ENCODE data around the gene PLXNA3.
A peak's percentile ranks its signal among the peaks of the same experiment; 100 is the strongest.

The PLXNA3 gene

DNA sequence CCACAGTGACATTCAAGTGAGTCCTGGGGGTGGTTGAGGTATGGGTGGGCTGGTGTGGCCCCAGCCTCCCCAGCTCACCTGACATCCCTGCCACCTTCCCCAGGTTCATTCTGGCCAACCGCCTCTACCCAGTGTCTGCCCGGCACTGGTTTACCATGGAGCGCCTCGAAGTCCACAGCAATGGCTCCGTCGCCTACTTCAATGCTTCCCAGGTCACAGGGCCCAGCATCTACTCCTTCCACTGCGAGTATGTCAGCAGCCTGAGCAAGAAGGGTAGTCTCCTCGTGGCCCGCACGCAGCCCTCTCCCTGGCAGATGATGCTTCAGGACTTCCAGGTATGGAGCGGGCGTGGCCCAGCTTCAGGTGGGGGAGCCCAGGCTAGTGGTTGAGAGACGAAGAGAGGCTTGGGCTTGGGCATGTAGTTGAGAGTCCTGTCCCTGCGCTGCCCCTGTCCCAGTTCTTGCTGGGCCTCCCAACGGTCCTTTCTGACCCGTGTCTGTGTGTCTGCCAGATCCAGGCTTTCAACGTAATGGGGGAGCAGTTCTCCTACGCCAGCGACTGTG lies 22.8 kb upstream of the PLXNA3 start:
- no peak for DNase-seq (ENCODE audit: low read depth, low spot score)

DNA sequence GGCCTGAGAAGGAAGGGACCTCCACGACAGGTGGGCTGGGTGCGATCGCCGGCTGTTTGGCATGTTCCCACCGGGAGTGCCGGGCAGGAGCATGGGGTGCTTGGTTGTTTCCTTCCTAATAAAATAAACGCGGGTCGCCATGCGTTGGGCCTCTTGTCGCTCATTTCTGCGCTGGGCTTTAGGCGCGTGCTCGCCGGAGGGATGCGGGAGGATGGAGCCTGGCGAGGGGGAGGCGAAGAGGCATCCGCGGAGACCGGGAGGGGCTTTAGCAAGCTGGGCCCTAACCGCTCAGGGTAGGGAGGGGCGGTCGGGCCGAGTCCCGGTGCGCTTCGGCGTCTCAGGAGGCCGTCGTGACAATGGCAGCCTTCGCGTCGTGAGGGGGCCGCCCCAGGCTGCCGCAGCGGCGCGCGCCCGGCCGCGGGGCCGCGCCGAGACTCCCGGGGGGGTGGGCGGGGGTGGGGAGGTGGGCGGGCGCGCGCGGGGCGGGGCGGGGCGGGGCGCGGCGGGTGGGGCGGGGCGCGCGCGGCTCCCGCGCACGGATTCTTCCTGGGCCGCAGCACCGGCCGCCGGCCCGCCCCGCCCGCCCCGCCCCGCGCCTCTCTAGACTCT lies 21.6 kb upstream of the PLXNA3 start:
- no peak for DNase-seq (ENCODE audit: low read depth, low spot score)

DNA sequence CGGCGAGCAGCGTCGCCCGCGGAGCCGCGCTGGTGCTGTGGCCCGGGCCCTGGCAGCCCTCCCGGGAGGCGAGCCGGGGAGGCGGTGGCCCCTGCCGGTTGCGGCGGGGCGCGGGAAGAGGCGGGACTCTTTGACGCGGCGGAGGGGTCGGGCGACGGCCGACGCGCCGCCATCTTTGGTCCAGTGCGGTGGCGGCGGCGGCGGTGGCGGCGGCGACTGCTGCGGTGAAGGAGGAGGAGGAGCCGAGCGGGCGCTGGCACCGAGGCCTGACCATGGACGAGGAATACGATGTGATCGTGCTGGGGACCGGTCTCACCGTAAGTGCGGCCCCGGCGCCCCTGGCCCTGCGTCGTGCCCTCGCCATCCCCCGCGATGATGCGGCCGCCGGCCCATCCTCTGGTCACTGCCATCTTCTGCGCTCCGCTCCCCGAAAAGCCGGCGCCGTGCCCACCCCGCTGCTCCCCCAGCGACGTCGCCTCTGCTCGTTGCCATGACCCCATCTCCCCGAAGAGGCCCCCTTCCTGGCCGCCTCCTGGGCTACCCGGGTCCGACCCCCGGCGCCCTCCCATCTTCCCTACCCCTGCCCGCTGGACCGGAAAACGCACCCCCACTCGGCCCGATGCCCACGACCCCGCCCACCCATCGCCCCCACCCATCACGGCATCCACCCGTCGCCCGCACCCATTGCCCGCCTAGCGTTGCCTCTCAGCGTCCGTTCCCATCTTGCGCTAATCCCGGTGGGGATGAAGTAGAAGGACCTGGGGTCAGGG lies 20.9 kb upstream of the PLXNA3 start, which contains the start of gene GDI1:
TSS of gene GDI1 (plus strand) at position 172 of the 770 bp plus-strand sequence. CDS start at position 273, 101 bp downstream.
- no peak for DNase-seq (ENCODE audit: low read depth, low spot score)

DNA sequence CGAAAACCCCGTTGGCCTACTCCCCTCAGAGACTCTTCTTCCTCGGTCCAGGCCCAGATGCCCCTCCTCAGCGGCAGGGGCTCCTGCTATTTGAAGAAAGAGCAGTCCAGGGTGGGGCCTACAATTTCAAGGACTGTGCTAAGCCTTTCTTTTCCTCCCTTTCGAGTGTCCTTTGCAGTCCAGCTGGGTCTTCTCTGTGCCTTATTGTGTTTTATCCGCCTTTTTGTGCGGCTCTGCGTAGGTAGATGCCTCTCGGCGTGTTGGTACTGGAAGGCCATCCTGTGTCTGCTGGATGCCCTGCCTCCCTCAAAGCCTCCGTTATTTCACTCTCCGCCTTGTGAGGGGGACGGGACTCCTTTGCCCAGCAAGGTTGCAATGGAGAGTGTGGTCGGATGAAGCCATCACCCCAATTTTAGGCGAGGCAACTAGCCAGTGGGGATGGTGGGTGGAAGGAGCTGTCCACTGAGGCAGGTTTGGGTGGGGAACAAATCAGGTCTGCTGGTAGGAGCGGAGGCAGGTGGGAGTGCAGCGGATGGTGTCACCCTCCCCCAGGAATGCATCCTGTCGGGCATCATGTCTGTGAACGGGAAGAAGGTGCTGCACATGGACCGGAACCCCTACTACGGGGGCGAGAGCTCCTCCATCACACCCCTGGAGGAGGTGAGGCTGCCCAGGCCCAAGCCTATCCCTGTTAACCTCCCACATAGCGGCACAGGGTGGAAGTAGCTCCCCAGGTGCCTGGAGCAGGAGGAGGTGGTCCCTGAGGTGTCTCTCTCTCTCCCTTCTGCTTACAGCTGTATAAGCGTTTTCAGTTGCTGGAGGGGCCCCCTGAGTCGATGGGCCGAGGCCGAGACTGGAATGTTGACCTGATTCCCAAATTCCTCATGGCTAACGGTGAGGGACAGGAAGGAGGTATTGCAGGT lies 19.8 kb upstream of the PLXNA3 start:
- DNase-seq (ENCODE audit: low read depth, low spot score) = no peak

DNA sequence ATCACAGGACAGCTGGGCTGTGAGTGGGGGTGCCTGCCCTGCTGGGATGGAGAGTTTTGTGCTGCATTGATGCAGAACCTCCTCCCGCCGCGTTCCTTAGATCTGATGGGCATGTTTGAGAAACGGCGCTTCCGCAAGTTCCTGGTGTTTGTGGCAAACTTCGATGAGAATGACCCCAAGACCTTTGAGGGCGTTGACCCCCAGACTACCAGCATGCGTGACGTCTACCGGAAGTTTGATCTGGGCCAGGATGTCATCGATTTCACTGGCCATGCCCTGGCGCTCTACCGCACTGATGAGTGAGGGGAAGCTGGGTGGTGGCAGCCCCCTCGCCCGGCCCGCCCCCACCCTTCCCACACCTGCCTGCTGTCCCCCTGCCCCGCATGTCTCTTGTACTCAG lies 18.2 kb upstream of the PLXNA3 start:
- no peak for DNase-seq (ENCODE audit: low read depth, low spot score)

DNA sequence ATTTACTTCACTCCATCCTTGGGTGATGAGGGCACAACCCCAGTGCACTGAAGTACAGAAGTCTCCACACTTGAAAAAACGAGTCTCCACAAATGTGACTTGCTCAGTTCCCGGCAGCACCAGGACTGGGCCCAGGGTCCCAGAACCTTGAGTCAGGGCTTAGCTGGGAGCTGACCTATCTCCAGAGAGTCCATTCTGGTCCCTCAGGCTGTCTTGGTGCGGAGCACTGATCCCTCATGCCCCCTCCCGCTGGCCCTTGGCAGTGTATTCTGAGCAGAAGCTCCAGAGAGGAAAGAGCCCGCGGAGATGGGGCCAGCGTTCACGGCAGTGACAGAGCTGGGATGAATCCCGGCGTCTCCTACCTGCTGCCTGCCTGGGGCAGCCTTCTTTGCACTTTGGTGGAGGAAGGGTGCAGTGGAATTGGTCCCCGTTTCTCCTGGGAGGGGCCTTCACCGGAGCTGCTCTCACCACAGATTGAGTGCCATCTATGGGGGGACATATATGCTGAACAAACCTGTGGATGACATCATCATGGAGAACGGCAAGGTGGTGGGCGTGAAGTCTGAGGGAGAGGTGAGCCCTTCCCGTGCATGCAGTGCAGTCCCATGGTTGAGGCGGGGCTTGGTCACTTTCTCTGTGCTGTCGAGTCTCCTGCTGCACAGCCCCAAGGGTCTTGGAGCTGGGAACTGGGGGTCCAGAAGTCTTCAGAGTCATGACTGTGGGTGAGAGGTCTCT lies 17.3 kb upstream of the PLXNA3 start:
- DNase-seq (ENCODE audit: low read depth, low spot score) = no peak

DNA sequence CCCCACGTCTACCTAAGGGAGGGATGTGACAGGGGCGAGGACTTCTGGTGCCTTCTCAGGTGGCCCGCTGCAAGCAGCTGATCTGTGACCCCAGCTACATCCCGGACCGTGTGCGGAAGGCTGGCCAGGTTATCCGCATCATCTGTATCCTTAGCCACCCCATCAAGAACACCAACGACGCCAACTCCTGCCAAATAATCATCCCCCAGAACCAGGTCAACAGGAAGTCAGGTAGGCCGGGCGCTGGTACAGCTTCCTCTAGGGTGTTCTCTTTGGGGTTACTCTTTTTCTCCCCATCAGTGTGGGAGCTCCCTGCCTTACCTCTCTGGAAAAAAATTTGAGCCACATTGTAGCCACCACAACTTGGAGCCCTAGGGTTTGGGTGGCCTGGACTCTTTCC lies 16.5 kb upstream of the PLXNA3 start:
- no peak for DNase-seq (ENCODE audit: low read depth, low spot score)

DNA sequence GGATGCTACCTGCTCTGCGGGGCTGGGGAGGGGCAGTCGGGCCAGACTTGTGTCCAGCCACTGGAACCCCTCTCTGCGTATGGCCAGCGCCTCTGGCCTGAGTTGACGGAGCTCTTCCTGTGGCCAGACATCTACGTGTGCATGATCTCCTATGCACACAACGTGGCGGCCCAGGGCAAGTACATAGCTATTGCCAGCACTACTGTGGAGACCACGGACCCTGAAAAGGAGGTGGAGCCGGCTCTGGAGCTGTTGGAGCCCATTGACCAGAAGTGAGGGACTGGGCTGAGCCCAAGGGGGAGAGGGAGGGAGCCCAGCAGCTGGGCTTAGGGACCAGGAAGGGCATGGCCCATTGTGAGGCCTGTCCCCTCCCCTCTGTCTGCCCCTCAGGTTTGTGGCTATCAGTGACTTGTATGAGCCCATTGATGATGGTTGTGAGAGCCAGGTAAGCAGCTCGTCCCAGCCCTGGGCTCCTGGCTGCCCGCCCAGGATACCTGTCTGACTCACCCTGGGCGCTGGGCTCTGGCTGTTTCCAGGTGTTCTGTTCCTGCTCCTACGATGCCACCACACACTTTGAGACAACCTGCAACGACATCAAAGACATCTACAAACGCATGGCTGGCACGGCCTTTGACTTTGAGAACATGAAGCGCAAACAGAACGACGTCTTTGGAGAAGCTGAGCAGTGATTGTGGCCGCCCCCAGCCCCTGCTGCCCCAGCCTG lies 15.9 kb upstream of the PLXNA3 start:
- no peak for DNase-seq (ENCODE audit: low read depth, low spot score)

DNA sequence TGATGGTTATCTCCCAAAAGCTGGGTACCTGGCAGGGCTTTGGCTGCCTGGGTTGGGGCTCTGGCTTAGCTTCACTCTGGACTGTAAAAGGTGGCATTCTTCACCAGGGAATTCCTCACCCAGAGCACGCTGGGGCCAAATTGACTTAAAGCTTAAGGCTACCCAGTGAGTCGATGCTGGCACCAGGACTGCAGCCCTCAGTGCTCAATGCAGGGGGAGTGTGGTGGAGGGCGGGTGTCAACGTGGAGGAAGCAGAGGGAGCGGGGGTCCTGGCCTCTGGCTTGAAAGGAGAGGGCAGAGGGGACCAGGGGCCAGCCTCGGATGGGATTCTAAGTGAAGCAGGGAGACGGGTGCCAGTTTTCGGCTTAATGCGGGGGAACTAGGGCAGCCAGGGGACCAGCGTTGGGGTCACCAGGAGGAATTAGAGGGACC lies 14.6 kb upstream of the PLXNA3 start:
- no peak for DNase-seq (ENCODE audit: low read depth, low spot score)

DNA sequence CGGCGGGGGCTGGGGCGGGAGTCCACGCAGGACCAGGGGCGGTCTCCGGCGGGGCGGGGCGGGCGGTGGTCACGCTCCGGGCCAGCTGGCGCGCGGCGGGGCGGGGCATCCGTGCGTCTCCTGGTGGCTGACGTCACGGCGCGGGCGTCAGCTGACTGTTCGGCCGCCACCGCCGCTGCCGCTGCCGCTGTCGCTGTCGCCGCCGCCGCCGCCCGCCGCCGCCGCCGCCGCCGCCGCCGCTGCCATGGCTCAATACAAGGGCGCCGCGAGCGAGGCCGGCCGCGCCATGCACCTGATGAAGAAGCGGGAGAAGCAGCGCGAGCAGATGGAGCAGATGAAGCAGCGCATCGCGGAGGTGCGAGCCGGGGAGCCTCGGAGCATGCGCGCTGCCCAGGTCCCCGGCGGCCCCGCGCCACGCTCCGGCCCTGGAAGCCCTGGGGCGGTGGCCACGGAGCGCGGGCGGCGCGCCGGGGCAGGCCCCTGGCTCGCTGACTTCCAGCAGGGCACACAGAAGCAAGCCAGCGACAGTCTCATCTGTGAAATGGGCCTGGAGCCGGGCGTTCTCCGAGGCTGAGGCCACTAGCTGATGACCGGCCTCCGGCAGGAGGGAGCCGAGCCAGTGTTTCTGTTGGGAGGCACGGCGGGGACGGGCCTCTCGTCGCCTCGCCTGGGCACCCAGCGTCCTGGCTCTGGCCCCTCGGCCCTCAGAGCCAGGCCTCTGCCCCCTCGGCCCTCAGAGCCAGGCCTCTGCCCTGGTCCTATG lies 13.9 kb upstream of the PLXNA3 start, which contains the start of gene FAM50A:
TSS of gene FAM50A (plus strand) at position 150 of the 763 bp plus-strand sequence. CDS start at position 245, 95 bp downstream.
- DNase-seq (ENCODE audit: low read depth, low spot score) = peak; percentile 30

DNA sequence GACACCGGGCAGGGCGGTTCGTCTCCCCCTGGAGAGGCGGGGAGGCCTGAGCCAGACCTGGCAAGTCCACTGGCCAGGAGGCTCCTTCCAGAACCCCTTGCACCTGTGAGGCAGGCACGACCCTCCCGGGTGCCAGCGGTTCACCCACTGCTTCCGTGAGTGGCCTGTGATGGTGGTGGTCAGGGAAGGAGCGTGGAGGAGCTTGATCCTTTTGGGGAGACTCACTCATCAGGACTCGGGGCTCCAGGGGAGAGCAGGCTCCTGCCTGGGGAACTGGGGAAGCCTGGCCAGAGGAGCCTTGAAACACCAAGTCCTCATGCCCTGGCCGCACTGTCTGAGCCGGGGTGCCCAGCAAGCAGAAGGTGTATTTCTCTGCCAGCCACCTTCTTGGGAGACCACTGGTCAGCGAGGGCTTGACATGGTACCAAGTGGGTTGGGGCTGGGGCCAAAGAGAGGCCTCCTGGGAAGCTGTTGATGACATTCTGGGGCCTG lies 13.3 kb upstream of the PLXNA3 start:
- DNase-seq (ENCODE audit: low read depth, low spot score) = no peak

DNA sequence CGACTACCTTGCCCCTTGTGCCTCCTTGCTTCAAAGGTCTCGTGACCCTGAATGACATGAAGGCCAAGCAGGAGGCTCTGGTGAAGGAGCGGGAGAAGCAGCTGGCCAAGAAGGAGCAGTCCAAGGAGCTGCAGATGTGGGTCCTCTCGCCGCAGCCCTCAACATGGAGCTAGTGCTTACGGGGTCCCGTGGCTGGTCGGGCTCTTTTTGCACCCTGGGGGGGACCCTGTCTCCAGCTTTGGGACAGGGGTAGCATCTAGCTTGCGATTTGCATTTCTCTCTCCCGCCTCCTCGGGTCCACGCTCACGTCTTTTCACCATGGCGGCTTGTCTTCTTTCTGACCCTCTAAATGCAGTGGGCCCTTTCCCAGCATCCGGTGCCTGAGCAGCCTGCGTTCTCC lies 12.3 kb upstream of the PLXNA3 start:
- DNase-seq (ENCODE audit: low read depth, low spot score) = no peak

DNA sequence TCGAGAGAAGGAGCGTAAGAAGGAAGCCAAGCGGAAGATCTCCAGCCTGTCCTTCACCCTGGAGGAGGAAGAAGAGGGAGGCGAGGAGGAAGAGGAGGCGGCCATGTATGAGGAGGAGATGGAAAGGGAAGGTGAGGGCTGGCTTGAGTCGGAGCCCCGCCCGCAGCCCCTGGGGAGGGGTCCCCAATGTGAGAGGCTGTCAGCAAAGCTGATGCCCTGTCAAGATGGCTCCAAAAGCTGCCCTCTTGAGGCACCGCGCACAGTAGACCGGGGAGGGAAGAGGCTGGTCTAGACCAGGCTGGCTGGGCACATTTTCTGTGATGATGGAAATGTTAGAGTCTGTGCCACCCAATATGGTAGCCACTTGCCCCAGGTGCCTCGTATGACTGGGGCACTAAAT lies 11.7 kb upstream of the PLXNA3 start:
- DNase-seq (ENCODE audit: low read depth, low spot score) = no peak

DNA sequence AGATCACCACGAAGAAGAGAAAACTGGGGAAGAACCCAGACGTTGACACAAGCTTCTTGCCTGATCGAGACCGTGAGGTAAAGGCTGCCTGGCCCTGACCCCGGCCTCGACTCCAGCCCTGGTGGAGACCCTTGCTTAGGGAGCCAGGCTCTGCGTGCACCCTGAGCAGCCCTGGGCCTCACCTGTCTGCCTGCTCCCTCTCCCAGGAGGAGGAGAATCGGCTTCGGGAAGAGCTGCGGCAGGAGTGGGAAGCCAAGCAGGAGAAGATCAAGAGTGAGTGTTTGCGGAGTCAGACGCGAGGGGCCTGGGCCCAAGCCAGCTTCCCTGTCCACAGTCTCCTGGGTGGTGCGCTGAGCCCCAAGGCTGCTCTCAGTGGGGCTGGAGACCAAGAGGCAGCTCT lies 9.6 kb upstream of the PLXNA3 start:
- no peak for DNase-seq (ENCODE audit: low read depth, low spot score)

DNA sequence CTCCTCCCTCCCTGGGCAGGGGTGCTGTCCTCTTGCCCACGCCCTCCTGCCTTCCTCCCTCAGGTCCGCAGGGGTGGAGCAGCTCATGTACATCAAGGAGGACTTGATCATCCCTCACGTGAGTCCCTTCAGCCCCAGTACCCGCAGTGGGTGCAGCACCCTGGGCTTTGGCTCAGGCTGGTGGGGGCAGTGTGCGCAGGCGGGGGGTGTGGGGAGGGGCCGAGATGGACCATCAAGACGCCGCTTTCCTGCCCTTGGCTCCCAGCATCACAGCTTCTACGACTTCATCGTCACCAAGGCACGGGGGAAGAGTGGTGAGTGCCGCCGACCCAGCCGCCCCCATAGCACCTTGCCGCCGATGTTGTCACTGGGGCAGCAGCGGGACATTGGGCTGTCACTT lies 8.5 kb upstream of the PLXNA3 start:
- DNase-seq (ENCODE audit: low read depth, low spot score) = no peak

DNA sequence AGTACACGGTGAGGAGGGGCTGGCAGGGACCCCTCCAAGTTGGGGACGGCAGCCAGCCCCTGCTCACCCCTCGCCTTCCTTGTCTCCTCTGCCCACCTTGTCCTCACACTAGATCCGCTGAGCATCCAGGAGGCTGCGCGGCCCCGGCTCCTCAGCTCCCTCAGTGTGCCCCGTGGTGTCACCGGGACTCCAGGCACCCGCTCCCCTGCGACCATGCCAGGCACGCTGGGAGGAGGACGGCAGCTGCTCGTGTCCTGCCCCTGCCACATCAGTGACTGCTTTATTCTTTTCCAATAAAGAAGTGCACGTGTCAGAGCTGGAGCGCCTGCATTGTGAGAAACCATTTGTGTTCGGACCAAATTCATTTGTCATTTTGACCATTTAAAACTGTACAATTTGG lies 7.8 kb upstream of the PLXNA3 start:
- no peak for DNase-seq (ENCODE audit: low read depth, low spot score)

DNA sequence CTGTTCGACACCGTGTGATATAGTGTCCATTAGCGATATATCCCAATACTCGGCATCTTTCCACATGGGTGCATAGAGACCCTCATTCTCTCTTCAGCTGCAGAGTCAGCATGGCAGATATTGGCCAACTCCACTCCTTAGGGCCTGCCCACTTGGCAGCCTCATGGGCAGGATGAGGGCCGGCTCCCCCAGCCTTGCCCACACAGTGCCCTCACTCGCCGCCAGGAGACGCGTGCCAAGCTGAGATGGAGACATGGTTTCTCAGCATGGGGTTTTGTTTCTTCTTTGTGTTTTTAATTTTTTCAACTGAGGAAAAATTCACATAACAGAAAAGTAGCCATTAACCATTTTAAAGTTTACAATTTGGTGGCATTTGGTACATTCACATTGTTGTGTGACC lies 5.3 kb upstream of the PLXNA3 start:
- DNase-seq (ENCODE audit: low read depth, low spot score) = no peak

DNA sequence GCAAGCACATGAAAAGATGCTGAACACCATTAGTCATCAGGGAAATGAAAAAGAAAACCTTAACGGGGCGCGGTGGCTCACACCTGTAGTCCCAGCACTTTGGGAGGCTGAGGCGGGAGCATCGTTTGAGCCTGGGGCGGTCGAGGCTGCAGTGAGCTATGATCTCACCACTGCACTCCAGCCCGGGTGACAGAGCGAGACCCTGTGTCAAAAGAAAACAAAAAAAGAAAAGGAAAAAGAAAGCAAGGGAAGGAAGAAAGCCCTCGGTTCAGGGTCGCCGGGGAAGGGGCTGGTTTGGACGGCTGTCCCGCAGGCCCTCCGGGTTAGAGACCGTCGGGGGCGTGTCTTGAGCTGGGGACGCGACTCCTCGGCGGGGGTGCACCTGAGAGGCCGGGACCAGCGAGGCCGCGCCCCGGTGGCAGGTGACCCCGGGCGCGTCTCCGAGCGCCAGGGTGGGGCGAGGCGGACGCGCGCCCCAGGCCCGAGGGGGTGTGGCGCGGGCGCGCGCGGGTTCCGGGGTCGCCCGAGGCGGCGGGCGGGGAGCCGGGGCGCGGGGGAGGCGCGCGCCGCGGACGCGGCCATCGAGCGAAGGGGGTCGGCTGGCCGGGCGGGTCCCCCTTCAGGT lies 478 bp upstream of the PLXNA3 start:
- DNase-seq (ENCODE audit: low read depth, low spot score) = no peak

All from activated naive CD8-positive, alpha-beta T cell treated with anti-CD3 and anti-CD28 coated beads, Interleukin-2, amount 50 U/mL, for 16 hours (primary cell).